ENCODE results near the gene RABGGTA.

The RABGGTA gene

GRCh38 chr14:24310265-24310645, 38.9 kb upstream of the RABGGTA start:
- no peak for TF ChIP-seq CTCF (IDR thresholded peaks at IDR 0.05; ENCODE audit: borderline replicate concordance, insufficient read depth, low read depth, low read length)
- H3K4me3 ChIP-seq (ENCODE audit: low read depth, low read length) = peak overlapping the region; percentile 16

DNA sequence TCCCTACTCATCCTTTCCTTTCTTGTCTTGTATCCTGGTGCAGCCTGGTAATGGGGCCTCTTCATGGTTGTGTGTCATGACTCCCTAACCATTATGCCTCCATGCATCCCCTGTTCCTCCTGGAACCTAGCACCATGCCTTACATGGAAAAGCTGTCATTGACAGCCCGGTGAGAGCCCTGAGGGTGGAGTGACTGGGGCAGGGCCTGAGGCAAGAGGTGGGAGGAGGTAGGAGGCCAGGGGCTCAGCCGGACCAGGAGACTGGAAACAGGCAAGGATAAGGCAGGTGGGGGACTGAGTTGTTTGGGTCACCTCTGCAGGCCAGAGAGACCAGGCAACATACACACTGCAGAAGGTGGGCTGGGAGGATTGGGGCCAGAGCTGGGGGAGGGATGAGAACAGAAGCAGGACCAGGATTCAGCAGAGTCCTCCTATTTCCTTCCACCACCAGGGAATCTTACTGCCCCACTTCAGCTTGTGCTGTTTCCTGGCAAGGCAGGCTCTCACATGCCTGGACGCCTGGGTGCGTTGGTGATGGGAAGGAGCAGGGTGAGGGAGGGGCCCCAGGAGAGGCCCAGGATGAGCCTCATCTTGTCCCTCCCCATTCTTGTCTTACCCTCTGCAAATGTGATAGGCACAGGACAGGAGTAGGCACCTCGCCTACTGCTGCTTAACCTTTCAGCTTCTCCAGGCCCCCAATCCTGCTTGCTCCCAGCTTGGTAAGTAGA, 38.3 kb upstream of the RABGGTA start, which contains the start of gene LTB4R2:
Gene LTB4R2, plus strand, starts transcription at position 603 of the 727 bp plus-strand sequence. CDS start 525 bp downstream, outside the sequence.
- TF ChIP-seq CTCF (IDR thresholded peaks at IDR 0.05; ENCODE audit: borderline replicate concordance, insufficient read depth, low read depth, low read length) = no peak
- H3K4me3 ChIP-seq (ENCODE audit: low read depth, low read length) = peak within 1 kb of the TSS; percentile 16

GRCh38 chr14:24308342-24309124, 37.1 kb upstream of the RABGGTA start:
- no peak overlapping the region for H3K4me3 ChIP-seq (ENCODE audit: low read depth, low read length)
- no peak for TF ChIP-seq CTCF (IDR thresholded peaks at IDR 0.05; ENCODE audit: borderline replicate concordance, insufficient read depth, low read depth, low read length)

DNA sequence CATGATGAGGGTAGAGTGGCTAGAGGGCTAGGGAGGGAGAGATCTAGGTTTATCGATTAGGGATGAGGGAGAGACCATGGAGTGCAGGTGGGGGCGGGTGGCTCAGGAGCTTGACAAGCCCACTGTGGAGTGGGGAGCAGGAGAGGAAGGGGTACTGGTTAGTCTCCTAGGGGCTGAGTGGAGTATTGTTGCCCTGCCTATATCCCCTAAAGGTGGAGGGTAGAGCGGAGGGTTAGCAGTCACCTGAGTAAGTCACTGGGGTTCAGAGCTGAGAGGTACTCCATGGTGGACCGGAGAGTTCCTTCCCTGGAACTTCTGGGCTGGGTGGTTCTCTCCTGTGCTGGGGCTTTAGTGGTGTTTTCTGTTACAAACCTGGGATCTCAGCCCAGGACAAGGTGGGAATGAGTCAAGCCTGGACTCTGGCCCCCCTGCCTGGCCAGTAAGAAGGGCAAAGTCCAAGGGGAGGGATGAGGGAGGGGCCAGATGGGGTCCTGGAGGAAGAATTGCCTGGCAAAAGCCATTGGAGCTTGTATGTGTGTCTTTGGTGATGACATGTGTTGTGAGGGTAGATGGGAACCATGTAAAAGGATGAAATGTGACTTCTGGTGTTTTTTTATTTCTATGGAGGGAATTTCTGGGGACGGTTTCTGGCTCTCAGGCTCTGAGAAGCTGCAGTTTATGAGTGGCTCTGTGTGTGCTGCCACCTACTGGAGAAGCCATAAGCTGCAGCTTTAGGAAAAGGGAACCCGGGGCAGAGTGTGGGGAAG, 36.4 kb upstream of the RABGGTA start, which contains the start of gene CIDEB:
Gene CIDEB, minus strand, starts transcription at position 403 of the 767 bp plus-strand sequence. Its CDS starts 119 bp downstream, at position 284.
- peak; percentile 91 for TF ChIP-seq CTCF (IDR thresholded peaks at IDR 0.05; ENCODE audit: borderline replicate concordance, insufficient read depth, low read depth, low read length)
- H3K4me3 ChIP-seq (ENCODE audit: low read depth, low read length) = no peak within 1 kb of the TSS

DNA sequence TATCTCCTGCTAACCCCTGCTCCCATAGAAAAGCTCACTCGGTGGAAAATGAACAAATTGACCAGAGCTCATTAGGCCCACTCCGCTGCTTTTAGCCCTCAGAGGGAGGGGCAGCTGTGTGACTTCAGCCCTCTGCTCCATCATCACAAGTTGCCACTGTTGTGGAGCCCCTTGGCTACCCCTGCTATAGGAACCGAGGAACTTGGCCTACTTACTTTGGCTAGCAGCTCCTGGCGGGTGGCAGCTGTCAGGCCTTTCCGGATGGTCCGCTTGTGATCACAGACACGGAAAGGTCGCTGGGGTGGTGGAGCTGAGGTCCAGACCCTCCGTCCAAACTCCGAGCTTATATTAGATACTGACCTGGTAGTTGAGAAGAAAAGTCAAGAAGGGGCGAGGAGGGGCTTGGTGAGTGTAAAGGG, 35.8 kb upstream of the RABGGTA start:
- TF ChIP-seq CTCF (IDR thresholded peaks at IDR 0.05; ENCODE audit: borderline replicate concordance, insufficient read depth, low read depth, low read length) = no peak
- no peak overlapping the region for H3K4me3 ChIP-seq (ENCODE audit: low read depth, low read length)

- TF ChIP-seq CTCF (IDR thresholded peaks at IDR 0.05; ENCODE audit: borderline replicate concordance, insufficient read depth, low read depth, low read length) = no peak
- H3K4me3 ChIP-seq (ENCODE audit: low read depth, low read length) = no peak overlapping the region
Measured at GRCh38 chr14:24304019-24304387, 32.6 kb upstream of the RABGGTA start.
